OCI-LY3 (cell line): ENCODE measurements around the gene JAM3.

Experiments used
- EZH2phosphoT487 ChIP-seq: fragments of 200-600 bp; shearing (Covaris generic); IDR thresholded peaks from 2 replicates; pipeline ENCODE4 v1.6.1; 2018; ENCODE audit warnings: antibody characterized with exemption, mixed run types, low read depth
- TF ChIP-seq, protein P1 (sequence below): fragments of 200-600, 300-600 bp; sonication (generic); IDR thresholded peaks from 2 replicates; pipeline ENCODE4 v1.5.1; 2014; ENCODE audit warnings: antibody characterized with exemption, low read length, low read depth

- TF ChIP-seq, protein P1, sequence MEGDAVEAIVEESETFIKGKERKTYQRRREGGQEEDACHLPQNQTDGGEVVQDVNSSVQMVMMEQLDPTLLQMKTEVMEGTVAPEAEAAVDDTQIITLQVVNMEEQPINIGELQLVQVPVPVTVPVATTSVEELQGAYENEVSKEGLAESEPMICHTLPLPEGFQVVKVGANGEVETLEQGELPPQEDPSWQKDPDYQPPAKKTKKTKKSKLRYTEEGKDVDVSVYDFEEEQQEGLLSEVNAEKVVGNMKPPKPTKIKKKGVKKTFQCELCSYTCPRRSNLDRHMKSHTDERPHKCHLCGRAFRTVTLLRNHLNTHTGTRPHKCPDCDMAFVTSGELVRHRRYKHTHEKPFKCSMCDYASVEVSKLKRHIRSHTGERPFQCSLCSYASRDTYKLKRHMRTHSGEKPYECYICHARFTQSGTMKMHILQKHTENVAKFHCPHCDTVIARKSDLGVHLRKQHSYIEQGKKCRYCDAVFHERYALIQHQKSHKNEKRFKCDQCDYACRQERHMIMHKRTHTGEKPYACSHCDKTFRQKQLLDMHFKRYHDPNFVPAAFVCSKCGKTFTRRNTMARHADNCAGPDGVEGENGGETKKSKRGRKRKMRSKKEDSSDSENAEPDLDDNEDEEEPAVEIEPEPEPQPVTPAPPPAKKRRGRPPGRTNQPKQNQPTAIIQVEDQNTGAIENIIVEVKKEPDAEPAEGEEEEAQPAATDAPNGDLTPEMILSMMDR = no peak
- TF ChIP-seq EZH2phosphoT487 = no peak
Measured at GRCh38 chr11:134052988-134053945, 15.6 kb upstream of the JAM3 start.
